ENCODE results near the gene BIRC7.

The BIRC7 gene

GRCh38 chr20:63253438-63254231 lies 17.9 kb downstream of the BIRC7 start:
- no peak for DNase-seq (ENCODE audit: low read depth)
- no peak for TF ChIP-seq CTCF (conservative IDR thresholded peaks at IDR 0.05; ENCODE audit: low read depth, low read length)
- H3K4me3 ChIP-seq (ENCODE audit: low read depth, low read length) = no peak overlapping the region

- DNase-seq (ENCODE audit: low read depth) = no peak
- no peak within 1 kb of the TSS for H3K4me3 ChIP-seq (ENCODE audit: low read depth, low read length)
- no peak for TF ChIP-seq CTCF (conservative IDR thresholded peaks at IDR 0.05; ENCODE audit: low read depth, low read length)
These were observed 18.5 kb downstream of the BIRC7 start, which contains the start of gene NKAIN4 for GRCh38 chr20:63254232-63254605. Gene NKAIN4, minus strand, starts transcription at chr20:63254463. Its CDS starts 13 bp downstream, at chr20:63254450.

GRCh38 chr20:63254606-63255384 lies 19.1 kb downstream of the BIRC7 start:
- no peak for DNase-seq (ENCODE audit: low read depth)
- no peak for TF ChIP-seq CTCF (conservative IDR thresholded peaks at IDR 0.05; ENCODE audit: low read depth, low read length)
- no peak overlapping the region for H3K4me3 ChIP-seq (ENCODE audit: low read depth, low read length)

- TF ChIP-seq CTCF (conservative IDR thresholded peaks at IDR 0.05; ENCODE audit: low read depth, low read length) = no peak
- H3K4me3 ChIP-seq (ENCODE audit: low read depth, low read length) = no peak overlapping the region
- no peak for DNase-seq (ENCODE audit: low read depth)
These were observed 20.4 kb downstream of the BIRC7 start for GRCh38 chr20:63255931-63256704.

- no peak for TF ChIP-seq CTCF (conservative IDR thresholded peaks at IDR 0.05; ENCODE audit: low read depth, low read length)
- no peak for DNase-seq (ENCODE audit: low read depth)
- H3K4me3 ChIP-seq (ENCODE audit: low read depth, low read length) = no peak overlapping the region
These were observed 21.2 kb downstream of the BIRC7 start for GRCh38 chr20:63256954-63257353.

- no peak overlapping the region for H3K4me3 ChIP-seq (ENCODE audit: low read depth, low read length)
- no peak for DNase-seq (ENCODE audit: low read depth)
- no peak for TF ChIP-seq CTCF (conservative IDR thresholded peaks at IDR 0.05; ENCODE audit: low read depth, low read length)
These were observed 21.9 kb downstream of the BIRC7 start for GRCh38 chr20:63257629-63258028.

All from choroid plexus epithelial cell (primary cell).